HG03060 (cell line): ENCODE measurements around the gene CACNA1G.

Experiments used
- ATAC-seq: cut with Tn5 transposase; IDR thresholded peaks from one replicate; pipeline ENCODE4 v1.9.1; 2021; ENCODE audit warnings: low read depth, moderate number of reproducible peaks; ENCODE audit not compliant: unreplicated experiment

The CACNA1G gene

DNA sequence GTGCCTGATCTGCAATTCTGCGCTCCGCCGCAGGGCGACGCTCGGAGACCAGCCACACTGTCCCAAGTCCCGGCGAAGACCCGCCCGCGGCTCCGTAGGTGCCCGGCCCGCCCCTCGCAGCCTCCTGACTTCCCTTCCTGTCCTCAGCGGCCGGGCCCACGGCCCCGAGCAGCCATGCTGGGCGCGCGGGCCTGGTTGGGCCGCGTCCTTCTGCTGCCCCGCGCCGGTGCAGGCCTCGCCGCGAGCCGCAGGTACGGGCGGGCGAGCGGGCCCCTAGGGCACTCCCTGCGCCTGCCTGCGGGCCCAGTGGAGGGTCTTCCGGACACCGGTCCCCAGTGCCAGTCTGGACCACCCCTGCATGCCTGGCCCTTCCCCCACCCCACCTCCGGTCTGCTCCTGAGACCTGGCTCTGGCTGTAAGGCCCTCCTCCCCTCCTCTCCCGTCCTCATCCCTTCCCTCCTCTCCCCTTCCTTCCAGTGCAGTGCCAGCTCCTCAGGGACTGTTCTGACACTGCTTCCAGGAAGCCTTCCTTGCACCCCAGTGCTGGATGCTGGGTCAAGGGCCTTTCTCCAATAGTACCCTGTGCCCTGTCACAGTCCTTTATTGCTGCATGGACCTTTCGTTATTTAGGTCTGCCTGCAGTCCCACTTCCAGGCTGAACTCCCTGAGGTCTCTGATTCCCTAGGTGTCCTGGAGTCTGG lies 13.3 kb upstream of the CACNA1G start, which contains the start of gene SPATA20:
TSS of gene SPATA20 (plus strand) at position 140 of the 701 bp plus-strand sequence. CDS start at position 175, 35 bp downstream.
- ATAC-seq = peak; percentile 48

DNA sequence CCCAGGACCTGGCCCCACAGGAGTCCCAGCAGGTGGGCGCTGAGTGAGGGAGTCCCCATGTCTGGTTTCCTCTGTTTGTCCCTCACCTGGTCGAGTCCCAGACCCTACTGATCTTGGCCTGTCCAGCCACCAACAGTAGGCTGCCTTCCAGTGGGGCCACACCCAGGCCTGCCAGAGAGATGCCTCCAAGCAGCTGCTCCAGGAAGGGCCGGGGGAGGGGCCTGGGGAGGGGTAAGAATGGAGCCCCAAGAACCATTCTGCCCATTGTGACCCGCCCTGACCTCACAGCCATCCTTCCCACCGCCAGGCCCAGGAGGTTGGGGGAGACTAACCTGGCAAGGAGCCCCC lies 12.8 kb upstream of the CACNA1G start:
- no peak for ATAC-seq

DNA sequence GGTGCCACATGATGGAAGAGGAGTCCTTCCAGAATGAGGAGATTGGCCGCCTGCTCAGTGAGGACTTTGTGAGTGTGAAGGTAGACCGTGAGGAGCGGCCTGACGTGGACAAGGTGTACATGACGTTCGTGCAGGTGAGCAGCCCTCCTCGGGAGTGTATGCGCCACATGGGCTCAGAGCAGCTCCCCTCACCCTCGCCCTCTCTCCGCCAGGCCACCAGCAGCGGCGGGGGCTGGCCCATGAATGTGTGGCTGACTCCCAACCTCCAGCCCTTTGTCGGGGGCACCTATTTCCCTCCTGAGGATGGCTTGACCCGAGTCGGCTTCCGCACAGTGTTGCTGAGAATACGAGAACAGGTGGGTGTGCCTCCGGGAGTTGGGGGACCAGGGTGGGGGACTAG lies 11.7 kb upstream of the CACNA1G start:
- ATAC-seq = no peak

DNA sequence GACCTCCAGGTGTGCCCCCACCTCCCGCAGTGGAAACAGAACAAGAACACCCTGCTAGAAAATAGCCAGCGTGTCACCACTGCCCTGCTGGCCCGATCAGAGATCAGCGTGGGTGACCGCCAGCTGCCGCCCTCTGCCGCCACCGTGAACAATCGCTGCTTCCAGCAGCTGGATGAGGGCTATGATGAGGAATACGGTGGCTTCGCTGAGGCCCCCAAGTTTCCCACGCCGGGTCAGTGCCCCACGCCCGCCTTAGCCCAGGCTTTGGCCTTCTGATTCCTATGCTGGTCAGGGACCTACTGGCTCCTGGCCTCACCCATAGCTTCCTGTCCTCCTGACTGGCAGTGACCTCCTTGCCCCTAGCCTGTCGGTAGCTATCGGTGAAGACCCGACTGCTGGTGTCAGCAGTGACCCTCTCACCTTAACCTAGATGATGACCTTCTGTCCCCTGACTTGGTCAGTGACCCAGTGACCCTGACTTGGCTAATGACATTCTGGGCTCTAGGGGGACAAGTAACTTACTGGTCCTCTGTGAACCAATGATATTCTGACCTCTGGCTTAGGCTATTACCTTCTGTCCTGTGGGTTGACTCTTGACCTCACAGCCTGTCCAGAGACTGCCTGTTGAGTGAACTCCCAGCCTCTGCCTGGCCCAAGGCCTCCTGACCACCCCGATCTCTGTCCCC lies 11.1 kb upstream of the CACNA1G start:
- ATAC-seq = no peak

DNA sequence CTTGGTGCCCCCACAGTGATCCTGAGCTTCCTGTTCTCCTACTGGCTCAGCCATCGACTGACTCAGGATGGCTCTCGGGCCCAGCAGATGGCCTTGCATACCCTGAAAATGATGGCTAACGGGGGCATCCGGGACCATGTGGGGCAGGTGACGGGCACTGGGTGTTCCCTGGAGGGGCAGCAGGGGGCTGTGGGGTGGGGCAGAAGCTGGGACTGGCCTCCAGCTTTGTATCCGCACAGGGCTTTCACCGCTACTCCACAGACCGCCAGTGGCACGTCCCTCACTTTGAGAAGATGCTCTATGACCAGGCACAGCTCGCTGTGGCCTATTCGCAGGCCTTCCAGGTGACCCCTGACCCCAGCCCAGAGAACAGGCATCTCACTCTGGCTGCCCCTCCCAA lies 10.5 kb upstream of the CACNA1G start:
- ATAC-seq = no peak

DNA sequence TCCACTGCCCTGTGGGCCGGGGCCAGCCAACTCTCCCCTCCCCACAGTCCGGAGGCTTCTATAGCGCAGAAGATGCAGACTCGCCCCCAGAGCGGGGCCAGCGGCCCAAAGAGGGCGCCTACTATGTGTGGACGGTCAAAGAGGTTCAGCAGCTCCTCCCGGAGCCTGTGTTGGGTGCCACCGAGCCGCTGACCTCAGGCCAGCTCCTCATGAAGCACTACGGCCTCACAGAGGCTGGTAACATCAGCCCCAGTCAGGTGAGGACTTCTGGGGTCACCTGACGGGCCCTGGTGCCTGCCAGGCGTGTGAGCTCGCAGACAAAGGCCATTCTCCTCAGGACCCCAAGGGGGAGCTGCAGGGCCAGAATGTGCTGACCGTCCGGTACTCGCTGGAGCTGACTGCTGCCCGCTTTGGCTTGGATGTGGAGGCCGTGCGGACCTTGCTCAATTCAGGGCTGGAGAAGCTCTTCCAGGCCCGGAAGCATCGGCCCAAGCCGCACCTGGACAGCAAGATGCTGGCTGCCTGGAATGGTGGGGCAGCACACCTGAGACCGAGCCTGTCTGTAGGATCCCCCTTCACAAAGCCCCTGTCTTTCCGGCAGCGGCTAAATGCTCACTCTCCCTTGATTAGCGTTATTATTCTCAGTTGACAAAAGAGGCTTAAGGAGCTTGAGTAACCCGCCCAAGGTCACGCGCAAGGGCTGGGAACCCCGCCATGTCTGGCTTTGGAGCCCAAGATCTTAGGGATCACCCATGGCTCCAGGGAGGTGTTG lies 9.7 kb upstream of the CACNA1G start:
- no peak for ATAC-seq

DNA sequence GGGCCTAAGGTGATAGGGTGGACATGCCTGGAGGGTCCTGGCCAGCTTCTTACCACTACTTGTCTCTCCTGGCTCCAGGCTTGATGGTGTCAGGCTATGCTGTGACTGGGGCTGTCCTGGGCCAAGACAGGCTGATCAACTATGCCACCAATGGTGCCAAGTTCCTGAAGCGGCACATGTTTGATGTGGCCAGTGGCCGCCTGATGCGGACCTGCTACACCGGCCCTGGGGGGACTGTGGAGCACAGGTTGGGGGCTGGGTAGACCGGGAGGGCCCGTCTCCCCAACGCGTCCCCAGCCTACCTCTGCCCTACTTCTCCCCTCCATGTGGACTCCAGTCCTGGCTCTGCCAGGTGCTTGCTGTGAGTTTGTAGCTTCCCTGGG lies 9.1 kb upstream of the CACNA1G start:
- no peak for ATAC-seq

DNA sequence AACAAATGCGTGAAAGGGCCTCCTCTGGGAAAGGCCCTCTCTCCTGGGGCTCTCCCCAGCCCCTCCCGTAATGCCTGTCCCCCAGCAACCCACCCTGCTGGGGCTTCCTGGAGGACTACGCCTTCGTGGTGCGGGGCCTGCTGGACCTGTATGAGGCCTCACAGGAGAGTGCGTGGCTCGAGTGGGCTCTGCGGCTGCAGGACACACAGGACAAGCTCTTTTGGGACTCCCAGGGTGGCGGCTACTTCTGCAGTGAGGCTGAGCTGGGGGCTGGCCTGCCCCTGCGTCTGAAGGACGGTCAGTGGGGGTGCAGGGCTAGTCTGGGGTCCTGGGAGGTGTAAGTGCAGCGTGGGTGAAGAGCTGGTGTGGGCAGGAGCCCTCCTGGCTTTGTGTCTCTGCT lies 8.6 kb upstream of the CACNA1G start:
- ATAC-seq = no peak

DNA sequence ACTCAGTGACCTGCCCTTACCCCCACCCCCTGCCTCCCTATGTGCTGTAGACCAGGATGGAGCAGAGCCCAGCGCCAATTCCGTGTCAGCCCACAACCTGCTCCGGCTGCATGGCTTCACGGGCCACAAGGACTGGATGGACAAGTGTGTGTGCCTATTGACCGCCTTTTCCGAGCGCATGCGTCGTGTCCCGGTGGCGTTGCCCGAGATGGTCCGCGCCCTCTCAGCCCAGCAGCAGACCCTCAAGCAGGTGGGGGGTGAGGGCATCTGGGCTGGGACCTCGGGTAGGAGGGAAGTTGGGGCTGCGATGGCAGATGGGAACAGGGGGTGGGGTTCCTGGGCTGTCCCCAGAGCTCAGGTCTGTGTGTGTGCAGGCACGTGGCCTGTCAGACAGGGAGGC lies 6.3 kb upstream of the CACNA1G start:
- no peak for ATAC-seq

DNA sequence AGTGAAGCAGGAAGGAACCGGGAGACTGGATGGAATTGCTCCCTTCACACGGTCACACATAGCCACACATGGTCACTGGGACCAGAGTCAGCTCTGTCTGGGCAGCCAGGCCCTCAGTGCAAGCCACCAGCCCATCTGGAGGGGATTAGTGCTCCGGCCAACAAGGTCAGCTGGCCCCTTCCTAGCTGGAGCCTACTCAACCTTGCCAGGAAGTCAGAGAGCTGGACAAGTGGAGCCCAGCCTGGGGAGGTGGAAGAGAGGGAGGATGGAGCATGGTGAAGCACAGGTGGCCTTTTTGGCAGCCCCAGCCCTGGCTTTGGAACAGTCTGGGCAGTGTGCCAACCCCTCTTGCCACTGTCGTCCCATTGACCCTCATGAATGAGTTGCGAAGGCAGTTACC lies 3.7 kb upstream of the CACNA1G start:
- ATAC-seq = no peak

DNA sequence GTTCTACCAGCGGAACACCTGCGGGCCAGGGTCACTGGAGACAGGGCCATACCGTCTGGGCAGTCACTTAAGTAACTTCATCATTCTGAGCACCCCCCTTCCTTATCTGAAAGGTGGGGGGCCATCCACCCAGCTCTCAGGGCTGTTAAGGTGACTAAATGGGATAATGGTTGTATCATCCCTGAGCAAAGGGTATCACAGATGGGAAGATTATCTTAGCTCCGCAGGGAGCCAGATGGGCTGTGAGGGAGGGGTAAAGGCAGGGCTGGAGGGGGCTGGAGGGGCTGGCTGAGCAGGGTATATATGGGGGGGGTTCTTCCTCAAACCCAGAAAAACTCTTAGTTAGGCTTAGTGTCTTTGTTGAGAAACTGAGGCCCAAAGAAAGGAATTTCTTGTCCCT lies 2.9 kb upstream of the CACNA1G start:
- no peak for ATAC-seq

DNA sequence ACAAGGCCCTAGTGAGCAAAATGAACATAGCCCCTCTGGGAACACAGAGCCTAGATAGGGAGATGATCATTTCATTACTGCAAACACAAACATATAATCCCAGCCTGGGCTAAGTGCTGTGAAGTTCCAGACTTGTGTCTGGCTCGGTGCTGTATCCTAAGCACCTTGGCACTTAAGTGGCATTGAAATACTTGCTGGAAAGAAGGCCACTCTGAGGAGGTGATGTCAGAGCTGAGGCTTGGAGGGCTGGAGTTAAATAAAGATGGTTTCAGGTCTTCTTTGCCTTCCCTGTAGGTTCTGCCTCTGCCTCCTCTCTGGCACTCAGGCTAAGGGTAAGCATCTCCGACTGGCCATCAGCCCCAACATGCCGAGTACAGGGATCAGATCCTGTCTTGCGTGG lies 2.4 kb upstream of the CACNA1G start:
- ATAC-seq = no peak

DNA sequence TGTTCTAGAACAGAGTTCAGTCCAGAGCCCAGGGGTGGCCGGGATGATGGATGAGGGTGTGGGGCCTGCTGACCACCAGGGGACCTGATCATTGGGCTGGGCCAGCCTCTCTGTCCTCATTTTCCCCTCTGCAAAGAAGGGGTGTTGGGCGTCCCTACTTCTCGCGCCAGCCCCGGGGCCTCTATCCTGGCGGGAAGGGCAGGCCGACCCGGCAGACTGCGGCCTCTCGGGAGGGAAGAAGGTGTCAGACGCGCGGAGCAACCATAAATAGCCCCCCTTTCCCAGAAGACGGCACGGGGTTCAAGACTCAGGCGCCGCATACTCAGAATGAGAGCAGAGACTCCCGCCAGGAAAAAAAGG lies 2.0 kb upstream of the CACNA1G start:
- ATAC-seq = no peak

DNA sequence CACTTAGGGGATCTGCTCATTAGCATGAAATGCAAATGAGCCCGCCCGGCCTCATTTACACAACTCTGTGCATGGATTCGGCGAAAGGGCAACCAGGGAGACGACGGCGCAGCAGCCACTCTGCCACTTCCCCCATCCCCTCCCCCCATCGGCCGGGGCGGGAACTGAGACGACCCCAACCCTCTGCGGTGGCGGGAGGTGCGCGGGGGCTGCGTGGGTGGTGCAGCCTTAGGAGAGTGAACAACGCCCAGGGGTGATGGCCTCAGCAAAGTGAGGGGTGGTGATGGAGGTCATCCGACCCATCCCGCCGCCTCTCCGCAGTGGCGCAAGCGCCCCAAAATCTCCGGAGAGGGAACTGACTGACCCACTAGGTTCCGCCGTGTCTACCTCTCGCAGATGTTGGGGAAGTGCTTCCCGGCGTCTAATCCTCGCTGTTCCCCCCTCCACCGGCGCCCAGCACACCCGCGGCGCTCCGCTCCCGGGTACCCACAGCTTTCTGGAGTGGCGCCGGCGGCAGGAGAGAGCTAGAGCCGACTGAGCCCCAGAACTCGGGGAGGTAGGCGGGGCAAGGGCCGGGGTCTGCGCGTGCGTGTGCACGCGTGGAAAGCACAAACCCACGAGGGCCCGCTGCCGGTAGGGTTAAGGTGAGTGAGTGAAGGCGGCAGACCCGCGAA lies 1.4 kb upstream of the CACNA1G start:
- ATAC-seq = no peak

DNA sequence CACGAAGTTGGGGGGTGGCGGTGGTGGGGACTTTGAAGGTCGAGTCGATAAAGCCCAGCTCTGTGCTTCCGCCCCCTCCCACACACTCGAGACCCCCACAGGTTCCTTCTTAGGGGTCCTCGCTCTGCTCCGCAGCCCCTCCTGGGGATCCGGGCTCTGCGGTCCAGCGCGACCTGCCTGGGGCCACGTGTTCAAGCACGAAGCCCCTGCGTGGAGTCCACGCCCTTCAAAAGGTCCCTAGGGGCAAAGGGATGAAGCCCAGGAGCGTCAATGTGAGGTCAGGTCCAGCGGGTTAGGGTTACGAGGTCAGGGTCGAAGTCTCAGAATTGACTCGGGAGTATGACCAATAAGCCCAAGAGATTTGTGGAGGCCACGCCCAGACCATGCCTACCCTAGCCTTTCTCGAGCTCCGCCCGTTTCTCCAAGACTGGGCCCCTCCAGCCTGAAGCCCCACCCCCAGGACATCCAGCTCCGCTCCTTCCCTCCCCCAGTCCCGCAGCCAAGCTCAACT lies 786 bp upstream of the CACNA1G start:
- ATAC-seq = no peak

DNA sequence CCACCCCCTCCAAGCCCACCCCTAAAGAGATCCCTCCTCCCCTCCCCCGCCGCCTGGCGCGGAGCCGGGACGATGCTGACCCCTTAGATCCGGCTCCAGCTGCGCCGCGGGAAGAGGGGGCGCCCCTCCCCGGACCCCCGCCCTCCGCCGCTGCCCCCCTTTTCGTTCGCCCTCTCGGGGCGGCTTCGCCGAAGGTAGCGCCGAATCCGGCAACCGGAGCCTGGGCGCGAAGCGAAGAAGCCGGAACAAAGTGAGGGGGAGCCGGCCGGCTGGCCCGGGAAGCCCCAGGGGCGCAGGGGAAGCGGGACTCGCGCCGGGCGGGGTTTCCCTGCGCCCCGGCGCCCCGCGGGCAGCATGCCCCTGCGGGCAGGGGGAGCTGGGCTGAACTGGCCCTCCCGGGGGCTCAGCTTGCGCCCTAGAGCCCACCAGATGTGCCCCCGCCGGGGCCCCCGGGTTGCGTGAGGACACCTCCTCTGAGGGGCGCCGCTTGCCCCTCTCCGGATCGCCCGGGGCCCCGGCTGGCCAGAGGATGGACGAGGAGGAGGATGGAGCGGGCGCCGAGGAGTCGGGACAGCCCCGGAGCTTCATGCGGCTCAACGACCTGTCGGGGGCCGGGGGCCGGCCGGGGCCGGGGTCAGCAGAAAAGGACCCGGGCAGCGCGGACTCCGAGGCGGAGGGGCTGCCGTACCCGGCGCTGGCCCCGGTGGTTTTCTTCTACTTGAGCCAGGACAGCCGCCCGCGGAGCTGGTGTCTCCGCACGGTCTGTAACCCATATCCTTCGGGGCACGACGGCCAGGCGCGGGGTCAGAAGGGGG lies 623 bp downstream of the CACNA1G start:
- no peak for ATAC-seq

DNA sequence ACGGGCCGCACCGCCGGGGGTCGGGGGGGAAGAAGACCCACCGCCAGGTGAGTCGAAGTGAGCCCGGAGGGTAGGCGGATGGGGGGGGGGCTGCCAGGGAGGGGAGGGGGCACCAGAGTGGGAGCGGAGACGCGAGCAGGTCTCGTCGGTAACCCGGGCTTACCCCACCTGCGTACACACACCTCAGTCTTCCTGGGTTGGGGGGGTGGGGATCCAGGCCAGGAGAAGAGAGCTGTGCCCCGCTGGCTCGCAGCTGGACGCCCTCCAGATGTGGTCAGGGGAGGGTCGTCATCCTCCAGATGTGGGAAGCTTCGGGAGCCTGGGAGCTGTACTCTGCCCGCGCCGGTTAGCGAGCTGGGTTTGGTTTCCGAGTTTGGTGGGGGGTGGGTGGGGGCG lies 1.2 kb downstream of the CACNA1G start:
- no peak for ATAC-seq

DNA sequence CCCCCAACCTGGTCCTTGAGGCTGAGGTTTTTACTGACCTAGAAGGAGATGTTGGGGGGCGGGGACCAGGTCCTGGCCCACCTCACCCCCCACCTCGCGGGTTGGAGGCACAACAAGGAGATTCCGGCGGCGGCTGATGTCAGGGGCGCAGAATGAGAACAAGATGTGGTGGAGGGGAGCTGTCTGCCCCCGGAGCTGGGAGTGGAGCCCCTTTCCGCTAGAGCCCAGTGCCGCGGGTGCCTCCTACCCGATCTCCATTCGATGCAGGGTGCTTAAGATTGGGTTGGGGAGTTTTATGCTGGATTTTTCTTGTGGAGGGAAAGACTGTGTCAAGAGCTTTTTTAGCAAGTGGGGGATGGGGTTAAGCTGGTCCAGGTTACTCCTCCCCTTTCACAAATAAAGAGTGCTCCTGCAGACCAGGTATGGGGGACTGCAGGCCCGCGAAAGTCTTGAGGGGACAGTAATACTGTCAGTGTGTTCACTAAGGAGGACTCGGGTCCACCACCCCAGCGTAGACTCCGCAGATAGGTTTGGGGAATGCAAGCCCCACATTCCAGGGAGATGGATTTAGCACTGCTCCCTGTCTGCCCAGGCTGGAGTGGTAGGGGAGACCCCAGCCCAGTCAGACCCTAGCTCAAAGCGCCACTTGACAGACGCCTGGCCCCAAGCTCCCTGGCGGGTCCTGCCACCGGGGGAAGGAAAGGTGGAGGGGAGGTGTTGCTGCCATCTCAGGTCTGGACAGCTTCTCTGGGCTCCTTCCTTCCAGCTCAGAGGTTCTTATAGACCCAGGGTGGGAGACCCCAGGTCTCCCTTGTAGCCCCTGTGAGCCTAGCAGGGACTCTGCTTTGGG lies 2.0 kb downstream of the CACNA1G start:
- ATAC-seq = no peak

DNA sequence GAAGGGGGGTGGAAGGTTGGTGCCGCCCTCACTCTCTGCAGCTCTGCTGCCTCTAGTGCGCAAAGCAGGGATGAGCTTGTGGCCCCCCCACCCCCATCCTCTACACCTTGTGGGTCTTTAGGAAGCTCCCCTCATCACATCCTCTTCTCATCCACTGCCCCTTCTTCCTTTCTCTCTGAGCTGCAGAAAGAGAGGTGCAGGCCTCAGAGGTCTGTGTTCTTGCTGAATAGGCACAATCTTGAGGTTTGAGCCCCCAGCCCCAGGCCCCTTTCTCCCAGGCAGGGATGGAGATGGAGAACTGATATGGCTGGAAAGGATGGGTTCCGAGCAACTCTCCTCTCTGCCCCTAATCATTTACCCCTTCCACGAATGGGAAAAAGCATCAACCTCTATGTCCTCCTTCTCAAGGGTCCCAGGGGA lies 2.6 kb downstream of the CACNA1G start:
- ATAC-seq = no peak
